Measurements from ENCODE around the gene USP6NL. TPM values are rescaled to one million over a fixed set of nuclear protein-coding genes. Genes with fewer than 3 reads are reported as not detected.

The USP6NL gene
- total RNA-seq, 2 donors from 2014 or later = 13.9 to 28.4 TPM

GRCh38 chr10:11454160-11454559 lies 157.3 kb downstream of the USP6NL start:
- no peak for TF ChIP-seq POLR2AphosphoS5 (IDR thresholded peaks at IDR 0.05)
- no peaks in the 10 kb centered on the region for H3K36me3 ChIP-seq
- intact Hi-C loops (cut with DNase I) = no loop called here
- H3K27me3 ChIP-seq (replicated peaks; ENCODE audit: insufficient read depth) = no peaks in the 10 kb centered on the region
- H3K4me3 ChIP-seq = no peak overlapping the region
- WGBS = 97% methylated on average over 4 of the region's 4 CpGs
- no peak overlapping the region for H3K27ac ChIP-seq
- DNase-seq (ENCODE audit: low spot score) = no peak
- H3K9me3 ChIP-seq = no peaks in the 10 kb centered on the region
- no peaks in the 10 kb centered on the region for H3K4me1 ChIP-seq (replicated peaks)

- Histone ChIP-seq H3K4me3 (no peak overlapping the region), H3K36me3 (no peaks in the 10 kb centered on the region), H3K4me1 (replicated peaks) (no peaks in the 10 kb centered on the region), H3K27ac (no peak overlapping the region), H3K9me3 (no peaks in the 10 kb centered on the region), H3K27me3 (replicated peaks; ENCODE audit: insufficient read depth) (no peaks in the 10 kb centered on the region)
- WGBS = 84% methylated on average over 13 of the region's 13 CpGs
- no peak for DNase-seq (ENCODE audit: low spot score)
- TF ChIP-seq POLR2A (IDR thresholded peaks at IDR 0.05) (no peak), CTCF (IDR thresholded peaks at IDR 0.05) (no peak), POLR2AphosphoS5 (IDR thresholded peaks at IDR 0.05) (no peak)
- intact Hi-C loops (cut with DNase I) = no loop called here
Observed at GRCh38 chr10:11451640-11452260, 159.7 kb downstream of the USP6NL start.

- intact Hi-C loops (cut with DNase I) = no loop called here
- no peak overlapping the region for H3K4me3 ChIP-seq
- no peaks in the 10 kb centered on the region for H3K4me1 ChIP-seq (replicated peaks)
- no peaks in the 10 kb centered on the region for H3K27me3 ChIP-seq (replicated peaks; ENCODE audit: insufficient read depth)
- WGBS = 49% methylated on average over 6 of the region's 6 CpGs
- H3K36me3 ChIP-seq = no peaks in the 10 kb centered on the region
- TF ChIP-seq CTCF (IDR thresholded peaks at IDR 0.05) = no peak
- TF ChIP-seq POLR2AphosphoS5 (IDR thresholded peaks at IDR 0.05) = no peak
- no peak for TF ChIP-seq POLR2A (IDR thresholded peaks at IDR 0.05)
- no peak for DNase-seq (ENCODE audit: low spot score)
- H3K27ac ChIP-seq = no peak overlapping the region
- H3K9me3 ChIP-seq = no peaks in the 10 kb centered on the region
Observed at GRCh38 chr10:11450427-11450826, 161.0 kb downstream of the USP6NL start.

- 85% methylated on average over 8 of the region's 8 CpGs for WGBS
- Histone ChIP-seq H3K4me1 (replicated peaks) (no peaks in the 10 kb centered on the region), H3K27me3 (replicated peaks; ENCODE audit: insufficient read depth) (no peaks in the 10 kb centered on the region), H3K27ac (no peak overlapping the region), H3K36me3 (no peaks in the 10 kb centered on the region), H3K9me3 (no peaks in the 10 kb centered on the region), H3K4me3 (no peak overlapping the region)
- intact Hi-C loops (cut with DNase I) = no loop called here
- TF ChIP-seq POLR2AphosphoS5 (IDR thresholded peaks at IDR 0.05) = no peak
- TF ChIP-seq CTCF (IDR thresholded peaks at IDR 0.05) = no peak
- no peak for TF ChIP-seq POLR2A (IDR thresholded peaks at IDR 0.05)
- no peak for DNase-seq (ENCODE audit: low spot score)
Observed at GRCh38 chr10:11449761-11450160, 161.7 kb downstream of the USP6NL start.

- TF ChIP-seq CTCF (IDR thresholded peaks at IDR 0.05) (no peak), POLR2A (IDR thresholded peaks at IDR 0.05) (no peak), POLR2AphosphoS5 (IDR thresholded peaks at IDR 0.05) (no peak)
- 48% methylated on average over 12 of the region's 12 CpGs for whole genome bisulfite sequencing
- Histone ChIP-seq H3K4me1 (replicated peaks) (no peaks in the 10 kb centered on the region), H3K9me3 (no peaks in the 10 kb centered on the region), H3K4me3 (no peak overlapping the region), H3K36me3 (no peaks in the 10 kb centered on the region), H3K27me3 (replicated peaks; ENCODE audit: insufficient read depth) (no peaks in the 10 kb centered on the region), H3K27ac (no peak overlapping the region)
- intact Hi-C loops (cut with DNase I) = no loop called here
- DNase-seq (ENCODE audit: low spot score) = no peak
Observed at GRCh38 chr10:11448545-11449244, 162.8 kb downstream of the USP6NL start.
